SK-N-SH treated with all-trans-retinoic acid at 6 μM for 48 hours (cell line): ENCODE measurements around the gene FFAR3.

Source experiments
- ATAC-seq: fragments of 200-7000 bp; cut with Tn5 transposase; 3 replicates; pipeline ENCODE4 v1.9.1; 2020; ENCODE audit warnings: mild to moderate bottlenecking, moderate library complexity
- BACH2 ChIP-seq: fragments of 250-450 bp; sonication (Bioruptor Pico); IDR thresholded peaks from 2 replicates; pipeline ENCODE4 v1.9.0; 2021; ENCODE audit warnings: mild to moderate bottlenecking, borderline replicate concordance
- CSDC2 ChIP-seq: fragments of 250-450 bp; sonication (Bioruptor Pico); IDR thresholded peaks from 2 replicates; pipeline ENCODE4 v1.5.0; 2020; ENCODE audit warnings: mild to moderate bottlenecking, moderate library complexity
- ESRRG ChIP-seq: fragments of 250-450 bp; sonication (Bioruptor Pico); IDR thresholded peaks from 2 replicates; pipeline ENCODE4 v1.6.1; 2021; ENCODE audit warnings: mild to moderate bottlenecking
- GLIS3 ChIP-seq: fragments of 250-450 bp; sonication (Bioruptor Pico); IDR thresholded peaks from 2 replicates; pipeline ENCODE4 v1.5.0; 2020; ENCODE audit warnings: mild to moderate bottlenecking, moderate library complexity
- ISL1 ChIP-seq: fragments of 250-450 bp; sonication (Bioruptor Pico); IDR thresholded peaks from 2 replicates; pipeline ENCODE4 v2.1.2; 2022; ENCODE audit warnings: mild to moderate bottlenecking, moderate library complexity
- OSR1 ChIP-seq: fragments of 250-450 bp; sonication (Bioruptor Pico); IDR thresholded peaks from 2 replicates; pipeline ENCODE4 v1.8.0; 2022; ENCODE audit warnings: moderate library complexity, mild to moderate bottlenecking, inconsistent platforms
- PPARA ChIP-seq: fragments of 250-450 bp; sonication (Bioruptor Pico); IDR thresholded peaks from 2 replicates; pipeline ENCODE4 v1.5.0; 2020; ENCODE audit warnings: mild to moderate bottlenecking, borderline replicate concordance
- RARB ChIP-seq: fragments of 250-450 bp; sonication (Bioruptor Pico); IDR thresholded peaks from 2 replicates; pipeline ENCODE4 v1.8.0; 2021; ENCODE audit warnings: mild to moderate bottlenecking, moderate library complexity
- SNAI2 ChIP-seq: fragments of 250-450 bp; sonication (Bioruptor Pico); IDR thresholded peaks from 2 replicates; pipeline ENCODE4 v1.5.0; 2020; ENCODE audit warnings: mild to moderate bottlenecking, moderate library complexity
- TCF4 ChIP-seq: fragments of 250-450 bp; sonication (Bioruptor Pico); IDR thresholded peaks from 2 replicates; pipeline ENCODE4 v1.8.0; 2021; ENCODE audit warnings: mild to moderate bottlenecking, moderate library complexity, borderline replicate concordance
- TOX ChIP-seq: fragments of 250-450 bp; sonication (Bioruptor Pico); IDR thresholded peaks from 2 replicates; pipeline ENCODE4 v1.8.0; 2021; ENCODE audit warnings: mild to moderate bottlenecking, moderate library complexity, borderline replicate concordance
- ZC3H10 ChIP-seq: fragments of 250-450 bp; sonication (Bioruptor Pico); IDR thresholded peaks from 2 replicates; pipeline ENCODE4 v1.5.1; 2021; ENCODE audit warnings: mild to moderate bottlenecking, moderate library complexity
- ZFP3 ChIP-seq: fragments of 250-450 bp; sonication (Bioruptor Pico); IDR thresholded peaks from 2 replicates; pipeline ENCODE4 v1.5.0; 2020; ENCODE audit warnings: mild to moderate bottlenecking, moderate library complexity
- ZFP30 ChIP-seq: fragments of 450-650 bp; formaldehyde crosslinking; IDR thresholded peaks from 2 replicates; pipeline ENCODE4 v1.5.0; 2022; ENCODE audit warnings: mild to moderate bottlenecking, moderate library complexity
- ZNF565 ChIP-seq: fragments of 450-650 bp; formaldehyde crosslinking; conservative IDR thresholded peaks from 2 replicates; pipeline ENCODE4 v1.5.0; 2020; ENCODE audit warnings: low read depth, mild to moderate bottlenecking, moderate library complexity
- ZNF70 ChIP-seq: fragments of 450-650 bp; formaldehyde crosslinking; IDR thresholded peaks from 2 replicates; pipeline ENCODE4 v1.5.0; 2020; ENCODE audit warnings: mild to moderate bottlenecking, moderate library complexity
- ZNF8 ChIP-seq: fragments of 450-650 bp; formaldehyde crosslinking; IDR thresholded peaks from 2 replicates; pipeline ENCODE4 v1.5.0; 2020; ENCODE audit warnings: mild to moderate bottlenecking, moderate library complexity
- TF ChIP-seq, protein P1 (sequence below): fragments of 250-450 bp; sonication (Bioruptor Pico); IDR thresholded peaks from 2 replicates; pipeline ENCODE4 v1.5.1; 2020; ENCODE audit warnings: low read depth, mild to moderate bottlenecking, moderate library complexity
- TF ChIP-seq, protein P2 (sequence below): fragments of 250-450 bp; sonication (Bioruptor Pico); IDR thresholded peaks from 2 replicates; pipeline ENCODE4 v1.5.0; 2020; ENCODE audit warnings: mild to moderate bottlenecking, moderate library complexity
- TF ChIP-seq, protein P3 (sequence below): fragments of 250-450 bp; sonication (Bioruptor Pico); IDR thresholded peaks from 2 replicates; pipeline ENCODE4 v1.5.1; 2021; ENCODE audit warnings: mild to moderate bottlenecking, moderate library complexity
- TF ChIP-seq, protein P4 (sequence below): fragments of 250-450 bp; sonication (Bioruptor Pico); IDR thresholded peaks from 2 replicates; pipeline ENCODE4 v1.8.0; 2020; ENCODE audit warnings: mild to moderate bottlenecking, moderate library complexity, borderline replicate concordance

Gene FFAR3

DNA sequence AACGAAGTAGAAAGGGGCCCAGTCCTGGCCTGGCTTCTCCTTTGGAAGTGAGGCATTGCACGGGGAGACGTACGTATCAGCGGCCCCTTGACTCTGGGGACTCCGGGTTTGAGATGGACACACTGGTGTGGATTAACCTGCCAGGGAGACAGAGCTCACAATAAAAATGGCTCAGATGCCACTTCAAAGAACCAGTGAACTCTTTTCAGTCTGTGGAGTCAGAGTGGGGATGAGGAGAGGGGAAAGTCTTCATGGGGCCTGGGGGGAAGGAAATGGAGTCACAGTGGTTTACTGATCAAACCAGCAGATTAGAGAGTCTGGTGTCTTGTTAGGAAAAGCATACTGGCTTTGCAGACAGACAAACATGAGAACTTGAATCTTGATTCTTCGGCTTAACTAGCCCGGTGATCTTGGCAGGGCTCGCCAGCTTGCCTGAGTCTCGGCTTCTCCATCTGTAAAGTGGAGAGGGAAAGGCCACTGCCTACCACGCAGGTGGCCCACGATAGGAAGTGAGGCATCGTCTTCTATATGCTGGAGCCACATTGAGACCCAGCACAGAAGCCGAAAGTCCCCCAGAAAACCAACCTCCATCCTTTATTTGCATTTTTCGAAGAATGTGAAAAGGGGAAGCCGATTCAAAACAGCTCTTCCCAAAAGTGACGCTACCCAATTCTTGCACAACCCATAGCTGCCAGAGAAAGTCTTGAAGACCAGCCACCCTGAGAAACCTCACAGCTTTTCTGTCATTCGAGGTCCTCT, 10.9 kb upstream of the FFAR3 start, which contains the start of gene FFAR1:
Gene FFAR1, plus strand, starts transcription at position 732 of the 759 bp plus-strand sequence. CDS start 3,650 bp downstream, outside the sequence.
- ATAC-seq = no peak

DNA sequence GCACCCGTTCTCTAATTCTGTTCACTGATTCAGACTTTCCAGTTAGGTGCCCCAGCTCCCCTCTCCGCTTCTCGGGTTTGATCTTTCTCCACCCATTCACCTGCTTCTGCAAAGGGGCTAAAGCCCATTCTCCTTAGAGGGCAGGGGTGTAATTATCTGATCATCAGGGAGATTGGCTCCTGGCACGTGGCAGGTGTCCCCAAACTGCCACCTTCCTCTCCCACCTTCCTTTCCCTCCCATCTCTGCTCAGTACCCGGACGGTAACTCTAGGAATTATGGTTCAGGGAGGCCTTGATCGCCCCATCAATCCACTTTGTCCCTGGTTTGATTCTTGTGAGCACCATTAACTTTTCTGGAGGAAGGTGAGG, 10.3 kb upstream of the FFAR3 start:
- ATAC-seq = no peak

More for the DNA sequence above, 10.9 kb upstream of the FFAR3 start, which contains the start of gene FFAR1:
- TF ChIP-seq TCF4 (CRISPR knock-in tag) (no peak), ZFP30 (CRISPR knock-in tag) (no peak)
- TF ChIP-seq, protein P1, sequence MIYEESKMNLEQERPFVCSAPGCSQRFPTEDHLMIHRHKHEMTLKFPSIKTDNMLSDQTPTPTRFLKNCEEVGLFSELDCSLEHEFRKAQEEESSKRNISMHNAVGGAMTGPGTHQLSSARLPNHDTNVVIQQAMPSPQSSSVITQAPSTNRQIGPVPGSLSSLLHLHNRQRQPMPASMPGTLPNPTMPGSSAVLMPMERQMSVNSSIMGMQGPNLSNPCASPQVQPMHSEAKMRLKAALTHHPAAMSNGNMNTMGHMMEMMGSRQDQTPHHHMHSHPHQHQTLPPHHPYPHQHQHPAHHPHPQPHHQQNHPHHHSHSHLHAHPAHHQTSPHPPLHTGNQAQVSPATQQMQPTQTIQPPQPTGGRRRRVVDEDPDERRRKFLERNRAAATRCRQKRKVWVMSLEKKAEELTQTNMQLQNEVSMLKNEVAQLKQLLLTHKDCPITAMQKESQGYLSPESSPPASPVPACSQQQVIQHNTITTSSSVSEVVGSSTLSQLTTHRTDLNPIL (CRISPR knock-in tag) = no peak

DNA sequence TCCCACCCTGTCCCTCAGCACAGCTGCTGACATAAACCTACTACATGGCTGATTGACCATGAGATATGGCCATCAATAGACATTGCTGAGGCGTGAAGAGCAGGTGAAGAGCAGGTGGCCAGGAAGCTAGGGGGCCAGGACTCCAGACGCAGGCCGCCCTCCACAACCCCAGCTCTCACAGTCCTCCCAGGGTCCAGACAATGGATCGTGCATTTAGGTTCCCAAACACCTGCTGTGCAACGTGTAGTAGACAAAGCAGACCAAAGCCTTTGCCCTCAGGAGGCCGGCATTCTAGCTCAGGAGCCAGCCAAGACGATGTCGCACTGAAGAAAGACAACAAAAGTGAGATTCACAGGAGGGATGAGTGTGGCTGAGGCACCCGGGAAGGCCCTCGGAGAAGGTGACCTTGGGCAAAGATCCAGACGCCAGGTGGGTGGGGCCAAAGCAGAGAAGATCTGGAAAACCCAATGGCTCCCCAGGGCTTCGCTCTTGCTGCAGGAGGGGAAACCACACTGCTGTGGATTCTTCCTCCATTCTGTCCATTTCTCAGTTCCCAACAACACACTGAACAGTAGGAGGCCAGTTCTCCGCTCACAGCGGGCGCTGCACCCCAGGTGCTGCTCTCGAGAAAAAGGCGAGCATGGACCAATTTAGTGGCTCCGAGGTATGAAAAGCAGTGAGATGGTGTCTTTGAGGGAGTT, 9.2 kb upstream of the FFAR3 start:
- TF ChIP-seq RARB (CRISPR knock-in tag) (no peak), TOX (CRISPR knock-in tag) (no peak), ZC3H10 (no peak), GLIS3 (no peak), TCF4 (CRISPR knock-in tag) (no peak)
- TF ChIP-seq, protein P1 (CRISPR knock-in tag) = no peak
- TF ChIP-seq, protein P2, sequence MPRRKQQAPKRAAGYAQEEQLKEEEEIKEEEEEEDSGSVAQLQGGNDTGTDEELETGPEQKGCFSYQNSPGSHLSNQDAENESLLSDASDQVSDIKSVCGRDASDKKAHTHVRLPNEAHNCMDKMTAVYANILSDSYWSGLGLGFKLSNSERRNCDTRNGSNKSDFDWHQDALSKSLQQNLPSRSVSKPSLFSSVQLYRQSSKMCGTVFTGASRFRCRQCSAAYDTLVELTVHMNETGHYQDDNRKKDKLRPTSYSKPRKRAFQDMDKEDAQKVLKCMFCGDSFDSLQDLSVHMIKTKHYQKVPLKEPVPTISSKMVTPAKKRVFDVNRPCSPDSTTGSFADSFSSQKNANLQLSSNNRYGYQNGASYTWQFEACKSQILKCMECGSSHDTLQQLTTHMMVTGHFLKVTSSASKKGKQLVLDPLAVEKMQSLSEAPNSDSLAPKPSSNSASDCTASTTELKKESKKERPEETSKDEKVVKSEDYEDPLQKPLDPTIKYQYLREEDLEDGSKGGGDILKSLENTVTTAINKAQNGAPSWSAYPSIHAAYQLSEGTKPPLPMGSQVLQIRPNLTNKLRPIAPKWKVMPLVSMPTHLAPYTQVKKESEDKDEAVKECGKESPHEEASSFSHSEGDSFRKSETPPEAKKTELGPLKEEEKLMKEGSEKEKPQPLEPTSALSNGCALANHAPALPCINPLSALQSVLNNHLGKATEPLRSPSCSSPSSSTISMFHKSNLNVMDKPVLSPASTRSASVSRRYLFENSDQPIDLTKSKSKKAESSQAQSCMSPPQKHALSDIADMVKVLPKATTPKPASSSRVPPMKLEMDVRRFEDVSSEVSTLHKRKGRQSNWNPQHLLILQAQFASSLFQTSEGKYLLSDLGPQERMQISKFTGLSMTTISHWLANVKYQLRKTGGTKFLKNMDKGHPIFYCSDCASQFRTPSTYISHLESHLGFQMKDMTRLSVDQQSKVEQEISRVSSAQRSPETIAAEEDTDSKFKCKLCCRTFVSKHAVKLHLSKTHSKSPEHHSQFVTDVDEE = no peak
- TF ChIP-seq, protein P3, sequence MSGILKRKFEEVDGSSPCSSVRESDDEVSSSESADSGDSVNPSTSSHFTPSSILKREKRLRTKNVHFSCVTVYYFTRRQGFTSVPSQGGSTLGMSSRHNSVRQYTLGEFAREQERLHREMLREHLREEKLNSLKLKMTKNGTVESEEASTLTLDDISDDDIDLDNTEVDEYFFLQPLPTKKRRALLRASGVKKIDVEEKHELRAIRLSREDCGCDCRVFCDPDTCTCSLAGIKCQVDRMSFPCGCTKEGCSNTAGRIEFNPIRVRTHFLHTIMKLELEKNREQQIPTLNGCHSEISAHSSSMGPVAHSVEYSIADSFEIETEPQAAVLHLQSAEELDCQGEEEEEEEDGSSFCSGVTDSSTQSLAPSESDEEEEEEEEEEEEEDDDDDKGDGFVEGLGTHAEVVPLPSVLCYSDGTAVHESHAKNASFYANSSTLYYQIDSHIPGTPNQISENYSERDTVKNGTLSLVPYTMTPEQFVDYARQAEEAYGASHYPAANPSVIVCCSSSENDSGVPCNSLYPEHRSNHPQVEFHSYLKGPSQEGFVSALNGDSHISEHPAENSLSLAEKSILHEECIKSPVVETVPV (CRISPR knock-in tag) = no peak
- ATAC-seq = no peak

More for the DNA sequence above, 10.3 kb upstream of the FFAR3 start:
- TF ChIP-seq PPARA (no peak), ISL1 (CRISPR knock-in tag) (no peak), ZFP3 (CRISPR knock-in tag) (no peak), BACH2 (CRISPR knock-in tag) (no peak), ZNF8 (no peak), CSDC2 (CRISPR knock-in tag) (no peak), SNAI2 (CRISPR knock-in tag) (no peak), OSR1 (CRISPR knock-in tag) (no peak), ZNF70 (CRISPR knock-in tag) (no peak), ZFP30 (CRISPR knock-in tag) (no peak), TOX (CRISPR knock-in tag) (no peak), ZNF565 (CRISPR knock-in tag) (no peak), RARB (CRISPR knock-in tag) (no peak), ZC3H10 (no peak), ESRRG (no peak)
- TF ChIP-seq, protein P1 (CRISPR knock-in tag) = no peak
- TF ChIP-seq, protein P3 (CRISPR knock-in tag) = no peak
- TF ChIP-seq, protein P4, sequence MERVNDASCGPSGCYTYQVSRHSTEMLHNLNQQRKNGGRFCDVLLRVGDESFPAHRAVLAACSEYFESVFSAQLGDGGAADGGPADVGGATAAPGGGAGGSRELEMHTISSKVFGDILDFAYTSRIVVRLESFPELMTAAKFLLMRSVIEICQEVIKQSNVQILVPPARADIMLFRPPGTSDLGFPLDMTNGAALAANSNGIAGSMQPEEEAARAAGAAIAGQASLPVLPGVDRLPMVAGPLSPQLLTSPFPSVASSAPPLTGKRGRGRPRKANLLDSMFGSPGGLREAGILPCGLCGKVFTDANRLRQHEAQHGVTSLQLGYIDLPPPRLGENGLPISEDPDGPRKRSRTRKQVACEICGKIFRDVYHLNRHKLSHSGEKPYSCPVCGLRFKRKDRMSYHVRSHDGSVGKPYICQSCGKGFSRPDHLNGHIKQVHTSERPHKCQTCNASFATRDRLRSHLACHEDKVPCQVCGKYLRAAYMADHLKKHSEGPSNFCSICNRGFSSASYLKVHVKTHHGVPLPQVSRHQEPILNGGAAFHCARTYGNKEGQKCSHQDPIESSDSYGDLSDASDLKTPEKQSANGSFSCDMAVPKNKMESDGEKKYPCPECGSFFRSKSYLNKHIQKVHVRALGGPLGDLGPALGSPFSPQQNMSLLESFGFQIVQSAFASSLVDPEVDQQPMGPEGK (CRISPR knock-in tag) = no peak
